HG02763 (cell line): Measurements from ENCODE around the gene HSF2.

Source experiments
- ATAC-seq: cut with Tn5 transposase; IDR thresholded peaks from one replicate; pipeline ENCODE4 v1.9.1; 2021; ENCODE audit warnings: mild to moderate bottlenecking, moderate library complexity; ENCODE audit not compliant: unreplicated experiment

The HSF2 gene

GRCh38 chr6:122399055-122399347 lies 451 bp upstream of the HSF2 start:
- ATAC-seq: no peak

- ATAC-seq: no peak
Observed at GRCh38 chr6:122400121-122400450, 634 bp downstream of the HSF2 start.

GRCh38 chr6:122400462-122401089 lies 1.1 kb downstream of the HSF2 start:
- ATAC-seq: no peak

GRCh38 chr6:122401104-122401503 lies 1.7 kb downstream of the HSF2 start:
- ATAC-seq: no peak

- no peak for ATAC-seq
Observed at GRCh38 chr6:122404444-122404843, 5.0 kb downstream of the HSF2 start.

- ATAC-seq: no peak
Observed at GRCh38 chr6:122405417-122405816, 6.0 kb downstream of the HSF2 start.

- no peak for ATAC-seq
Observed at GRCh38 chr6:122406187-122406586, 6.7 kb downstream of the HSF2 start.

GRCh38 chr6:122407712-122408111 lies 8.3 kb downstream of the HSF2 start:
- no peak for ATAC-seq

- ATAC-seq: no peak
Observed at GRCh38 chr6:122408240-122408639, 8.8 kb downstream of the HSF2 start.

- no peak for ATAC-seq
Observed at GRCh38 chr6:122408702-122409458, 9.4 kb downstream of the HSF2 start.

GRCh38 chr6:122412001-122412400 lies 12.5 kb downstream of the HSF2 start:
- ATAC-seq: no peak

GRCh38 chr6:122416825-122417224 lies 17.4 kb downstream of the HSF2 start:
- no peak for ATAC-seq

- no peak for ATAC-seq
Observed at GRCh38 chr6:122422003-122422402, 22.6 kb downstream of the HSF2 start.

- ATAC-seq: peak; percentile 91
Observed at GRCh38 chr6:122422614-122423267, 23.3 kb downstream of the HSF2 start.

- no peak for ATAC-seq
Observed at GRCh38 chr6:122423734-122424133, 24.3 kb downstream of the HSF2 start.

GRCh38 chr6:122426597-122426996 lies 27.1 kb downstream of the HSF2 start:
- no peak for ATAC-seq

GRCh38 chr6:122428781-122429180 lies 29.3 kb downstream of the HSF2 start:
- ATAC-seq: no peak

- ATAC-seq: no peak
Observed at GRCh38 chr6:122429323-122429722, 29.9 kb downstream of the HSF2 start.

- ATAC-seq: no peak
Observed at GRCh38 chr6:122431780-122432179, 32.3 kb downstream of the HSF2 start.

GRCh38 chr6:122432816-122433215 lies 33.4 kb downstream of the HSF2 start:
- no peak for ATAC-seq

GRCh38 chr6:122438975-122439374 lies 39.5 kb downstream of the HSF2 start:
- no peak for ATAC-seq

- no peak for ATAC-seq
Observed at GRCh38 chr6:122445274-122445673, 45.8 kb downstream of the HSF2 start.
